HCT116 (cell line): ENCODE measurements around the gene SLC6A19. TPM values are rescaled to one million over a fixed set of nuclear protein-coding genes. Genes with fewer than 3 reads are reported as not detected.

Experiments
- ATAC-seq: fragments of 200-7000 bp; cut with Tn5 transposase; 2 replicates; pipeline ENCODE4 v1.9.1; 2020; ENCODE audit warnings: mild to moderate bottlenecking, moderate library complexity
- BruUV-seq: library from RNA; stranded (reverse); fragments of 400-500 nt; replicated peaks from 2 replicates; lab custom pipeline; 2021; lab: Mats Ljungman, UMichigan
- CTCF ChIA-PET: fragments of 300-600 bp; sonication (Branson Sonifier 250); formaldehyde crosslinking; loops from one replicate; lab custom pipeline; 2021; ENCODE audit warnings: antibody characterized with exemption; lab: Charles Lee
- POLR2A ChIA-PET: fragments of 300-600, 350-600 bp; sonication (Branson Sonifier 250); formaldehyde crosslinking; loops from one replicate; lab custom pipeline; 2021; ENCODE audit warnings: antibody characterized with exemption; lab: Charles Lee
- RAD21 ChIA-PET, 2 experiments: fragments of 300-600 bp; sonication (Branson Sonifier 250); formaldehyde crosslinking; loops; one replicate each; lab custom pipeline; 2023; ENCODE audit warnings: low total read pairs in 2 of 2; ENCODE audit not compliant: uncharacterized antibody in 2 of 2, unreplicated experiment in 2 of 2, low non-redundant PET in 1 of 2; lab: Charles Lee
- DNase-seq: peaks from one replicate; pipeline ENCODE4 v3.0.0-alpha.2; 2010; ENCODE audit warnings: low read depth, low spot score
- H2AFZ ChIP-seq: fragments of 200-600 bp; shearing (Covaris generic), sonication (generic); 2 replicates; pipeline ENCODE4 v1.6.1; 2017; ENCODE audit warnings: low read depth, mixed run types, mixed read lengths, antibody characterized with exemption, low read length; ENCODE audit not compliant: poor library complexity, severe bottlenecking
- H3K27ac ChIP-seq: 2 replicates; pipeline ENCODE4 v1.5.1; 2012; ENCODE audit warnings: low read depth, low read length
- H3K27me3 ChIP-seq: fragments of 200-600 bp; sonication (generic); 2 replicates; pipeline ENCODE4 v1.6.1; 2016; ENCODE audit warnings: mixed run types, low read length, mixed read lengths; ENCODE audit not compliant: insufficient read depth
- H3K36me3 ChIP-seq, 2 experiments: fragments of 200-500 bp in 1 of 2; fragments of 200-600 bp in 1 of 2; sonication (Bioruptor generic) in 1 of 2; sonication (generic) in 1 of 2; 2 replicates each; pipeline versions ENCODE4 v1.5.1 to v1.6.1; 2014 to 2016; ENCODE audit warnings: low read length in 2 of 2, inconsistent platforms in 1 of 2, mixed read lengths in 1 of 2, mixed run types in 1 of 2; ENCODE audit not compliant: insufficient read depth in 2 of 2, control insufficient read depth in 1 of 2
- H3K4me1 ChIP-seq, 2 experiments: fragments of 200-600 bp in 1 of 2; sonication (generic) in 1 of 2; 2 replicates each; pipeline versions ENCODE4 v1.5.1 to v1.6.1; 2012 to 2017; ENCODE audit warnings: low read length in 2 of 2, inconsistent platforms in 1 of 2, mild to moderate bottlenecking in 1 of 2, mixed read lengths in 1 of 2, mixed run types in 1 of 2, moderate library complexity in 1 of 2; ENCODE audit not compliant: insufficient read depth in 2 of 2, control insufficient read depth in 1 of 2
- H3K4me2 ChIP-seq: fragments of 200-600 bp; sonication (generic); 2 replicates; pipeline ENCODE4 v1.6.1; 2017; ENCODE audit warnings: mixed run types, low read length, mixed read lengths
- H3K4me3 ChIP-seq, 2 experiments: fragments of 200-600 bp in 1 of 2; sonication (generic) in 1 of 2; replicated peaks in 1 of 2; 2 replicates each; pipeline ENCODE4 v1.5.1; 2011 to 2016; ENCODE audit warnings: low read length in 2 of 2, control low read depth in 1 of 2, low read depth in 1 of 2, mild to moderate bottlenecking in 1 of 2, mixed read lengths in 1 of 2, mixed run types in 1 of 2
- H3K79me2 ChIP-seq: fragments of 200-600 bp; sonication (generic); 2 replicates; pipeline ENCODE4 v1.6.1; 2017; ENCODE audit warnings: mild to moderate bottlenecking, mixed run types, low read length, moderate library complexity, mixed read lengths; ENCODE audit not compliant: insufficient read depth
- H3K9ac ChIP-seq: fragments of 200-600 bp; sonication (generic); 2 replicates; pipeline ENCODE4 v1.6.1; 2016; ENCODE audit warnings: low read length, mixed read lengths
- H3K9me2 ChIP-seq: fragments of 200-600 bp; sonication (generic), shearing (Covaris generic); 2 replicates; pipeline ENCODE4 v1.6.1; 2017; ENCODE audit warnings: mixed run types, mild to moderate bottlenecking, moderate library complexity; ENCODE audit not compliant: insufficient read depth
- H3K9me3 ChIP-seq, 2 experiments: fragments of 200-500 bp in 1 of 2; fragments of 200-600 bp in 1 of 2; sonication (Bioruptor generic) in 1 of 2; sonication (generic) in 1 of 2; 2 replicates each; pipeline ENCODE4 v1.6.1; 2014 to 2017; ENCODE audit warnings: low read length in 2 of 2, mixed read lengths in 2 of 2, inconsistent platforms in 1 of 2, low read depth in 1 of 2, mild to moderate bottlenecking in 1 of 2, mixed run types in 1 of 2, moderate library complexity in 1 of 2; ENCODE audit not compliant: control insufficient read depth in 1 of 2, insufficient read depth in 1 of 2
- H4K20me1 ChIP-seq: fragments of 200-600 bp; sonication (generic), shearing (Covaris generic); 2 replicates; pipeline ENCODE4 v1.6.1; 2017; ENCODE audit warnings: mixed run types, mild to moderate bottlenecking, moderate library complexity; ENCODE audit not compliant: insufficient read depth
- CBX3 ChIP-seq: IDR thresholded peaks from 2 replicates; pipeline ENCODE4 v1.6.1; 2012; ENCODE audit warnings: low read depth
- CEBPB ChIP-seq: IDR thresholded peaks from 2 replicates; pipeline ENCODE4 v1.6.1; 2012; ENCODE audit warnings: low read depth
- EGR1 ChIP-seq: IDR thresholded peaks from 2 replicates; pipeline ENCODE4 v1.6.1; 2012; ENCODE audit warnings: low read depth
- ELF1 ChIP-seq: IDR thresholded peaks from 2 replicates; pipeline ENCODE4 v1.6.1; 2012; ENCODE audit warnings: low read depth, borderline replicate concordance
- EZH2 ChIP-seq: fragments of 200-600 bp; sonication (generic); IDR thresholded peaks from 2 replicates; pipeline ENCODE4 v1.6.1; 2017; ENCODE audit warnings: antibody characterized with exemption, mixed run types
- EZH2phosphoT487 ChIP-seq: fragments of 200-600 bp; IDR thresholded peaks from 2 replicates; pipeline ENCODE4 v1.6.1; 2018; ENCODE audit warnings: antibody characterized with exemption, borderline replicate concordance
- FOSL1 ChIP-seq: IDR thresholded peaks from 2 replicates; pipeline ENCODE4 v1.6.1; 2012; ENCODE audit warnings: low read depth
- JUND ChIP-seq: IDR thresholded peaks from 2 replicates; pipeline ENCODE4 v1.6.1; 2012
- MAX ChIP-seq: IDR thresholded peaks from 2 replicates; pipeline ENCODE4 v1.6.1; 2012
- POLR2A ChIP-seq: IDR thresholded peaks from 2 replicates; pipeline ENCODE4 v1.7.0; 2011; ENCODE audit warnings: borderline replicate concordance; ENCODE audit not compliant: insufficient read depth, insufficient read length; ENCODE audit errors: extremely low read depth
- POLR2AphosphoS5 ChIP-seq: IDR thresholded peaks from 2 replicates; pipeline ENCODE4 v1.6.1; 2011; ENCODE audit warnings: mild to moderate bottlenecking, low read depth, low read length, moderate library complexity
- RAD21 ChIP-seq: IDR thresholded peaks from 2 replicates; pipeline ENCODE4 v1.6.1; 2012; ENCODE audit warnings: low read depth, mild to moderate bottlenecking
- SIN3A ChIP-seq: IDR thresholded peaks from 2 replicates; pipeline ENCODE4 v1.6.1; 2012; ENCODE audit warnings: low read depth
- SRF ChIP-seq: IDR thresholded peaks from 2 replicates; pipeline ENCODE4 v1.6.1; 2012; ENCODE audit warnings: low read depth
- TCF7L2 ChIP-seq: IDR thresholded peaks from 2 replicates; pipeline ENCODE4 v1.7.0; 2011; ENCODE audit warnings: borderline replicate concordance, inconsistent platforms; ENCODE audit not compliant: insufficient read depth, insufficient read length; ENCODE audit errors: extremely low read depth
- ZBTB33 ChIP-seq: IDR thresholded peaks from 2 replicates; pipeline ENCODE4 v1.6.1; 2011; ENCODE audit warnings: mild to moderate bottlenecking, low read length, moderate library complexity; ENCODE audit not compliant: insufficient replicate concordance; ENCODE audit errors: extremely low read depth
- ZFX ChIP-seq: fragments of 450-650 bp; IDR thresholded peaks from 2 replicates; pipeline ENCODE4 v1.6.1; 2017
- ZNF274 ChIP-seq: fragments of 200-500 bp; sonication (Bioruptor generic); IDR thresholded peaks from 2 replicates; pipeline ENCODE4 v1.6.1; 2014; ENCODE audit warnings: mild to moderate bottlenecking, low read depth, low read length, inconsistent platforms
- intact Hi-C: fragments of 100-400 bp; cut with micrococcal nuclease; formaldehyde crosslinking; loops from 2 replicates; pipeline ENCODE4 v1.10.0; 2022
- total RNA-seq: library from RNA; stranded (reverse); gene quantifications from one replicate; pipeline ENCODE4 v1.2.1, GENCODE V29; 2021; ENCODE audit not compliant: unreplicated experiment
- TF ChIP-seq, protein P1 (sequence below): IDR thresholded peaks from 2 replicates; pipeline ENCODE4 v1.6.1; 2012
- TF ChIP-seq, protein P2 (sequence below), 3 experiments: fragments of 200-600 bp in 1 of 3; sonication (generic) in 1 of 3; IDR thresholded peaks in 2 of 3; conservative IDR thresholded peaks in 1 of 3; 2 replicates each; pipeline ENCODE4 v1.5.1; 2012 to 2017; ENCODE audit warnings: low read depth in 2 of 3, low read length in 2 of 3, antibody characterized with exemption in 1 of 3, borderline replicate concordance in 1 of 3, control low read depth in 1 of 3, mild to moderate bottlenecking in 1 of 3, mixed read lengths in 1 of 3, mixed run types in 1 of 3, moderate library complexity in 1 of 3; ENCODE audit not compliant: insufficient read depth in 1 of 3

Gene SLC6A19
- total RNA-seq, 1 experiment from 2014 or later: not detected

DNA sequence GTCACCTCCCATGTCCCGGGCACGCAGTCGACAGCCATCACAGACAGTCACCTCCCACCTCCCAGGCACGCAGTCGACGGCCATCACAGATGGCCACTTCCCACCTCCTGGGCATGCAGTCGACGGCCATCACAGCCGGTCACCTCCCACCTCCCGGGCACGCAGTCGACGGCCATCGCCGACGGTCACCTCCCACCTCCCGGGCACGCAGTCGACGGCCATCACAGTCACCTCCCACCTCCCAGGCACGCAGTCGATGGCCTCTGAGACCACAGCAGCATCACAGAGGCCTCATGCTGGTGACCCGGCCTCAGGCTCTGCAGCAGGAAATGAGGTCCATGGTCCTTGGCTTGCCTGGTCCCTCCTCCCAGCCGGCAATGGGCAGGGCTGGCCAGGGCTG, 5.5 kb upstream of the SLC6A19 start:
- H3K4me2 ChIP-seq: no peak overlapping the region
- H3K9me2 ChIP-seq: no peaks in the 10 kb centered on the region
- H3K27ac ChIP-seq: no peak overlapping the region
- ChIA-PET RAD21 (no interaction called here), POLR2A (no interaction called here), CTCF (no interaction called here)
- intact Hi-C loops: no loop called here
- TF ChIP-seq JUND: no peak
- no peak for TF ChIP-seq EZH2
- TF ChIP-seq CBX3: no peak
- no peak for TF ChIP-seq EGR1
- no peak for TF ChIP-seq EZH2phosphoT487
- TF ChIP-seq POLR2AphosphoS5: no peak
- no peak for TF ChIP-seq ZFX
- no peak for TF ChIP-seq ZNF274
- TF ChIP-seq SRF: no peak
- TF ChIP-seq FOSL1: no peak
- no peak for TF ChIP-seq CEBPB
- no peak for TF ChIP-seq MAX
- TF ChIP-seq, protein P1, sequence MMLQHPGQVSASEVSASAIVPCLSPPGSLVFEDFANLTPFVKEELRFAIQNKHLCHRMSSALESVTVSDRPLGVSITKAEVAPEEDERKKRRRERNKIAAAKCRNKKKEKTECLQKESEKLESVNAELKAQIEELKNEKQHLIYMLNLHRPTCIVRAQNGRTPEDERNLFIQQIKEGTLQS: no peak
- no peak for TF ChIP-seq SIN3A
- TF ChIP-seq, protein P2, sequence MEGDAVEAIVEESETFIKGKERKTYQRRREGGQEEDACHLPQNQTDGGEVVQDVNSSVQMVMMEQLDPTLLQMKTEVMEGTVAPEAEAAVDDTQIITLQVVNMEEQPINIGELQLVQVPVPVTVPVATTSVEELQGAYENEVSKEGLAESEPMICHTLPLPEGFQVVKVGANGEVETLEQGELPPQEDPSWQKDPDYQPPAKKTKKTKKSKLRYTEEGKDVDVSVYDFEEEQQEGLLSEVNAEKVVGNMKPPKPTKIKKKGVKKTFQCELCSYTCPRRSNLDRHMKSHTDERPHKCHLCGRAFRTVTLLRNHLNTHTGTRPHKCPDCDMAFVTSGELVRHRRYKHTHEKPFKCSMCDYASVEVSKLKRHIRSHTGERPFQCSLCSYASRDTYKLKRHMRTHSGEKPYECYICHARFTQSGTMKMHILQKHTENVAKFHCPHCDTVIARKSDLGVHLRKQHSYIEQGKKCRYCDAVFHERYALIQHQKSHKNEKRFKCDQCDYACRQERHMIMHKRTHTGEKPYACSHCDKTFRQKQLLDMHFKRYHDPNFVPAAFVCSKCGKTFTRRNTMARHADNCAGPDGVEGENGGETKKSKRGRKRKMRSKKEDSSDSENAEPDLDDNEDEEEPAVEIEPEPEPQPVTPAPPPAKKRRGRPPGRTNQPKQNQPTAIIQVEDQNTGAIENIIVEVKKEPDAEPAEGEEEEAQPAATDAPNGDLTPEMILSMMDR (IDR thresholded peaks at IDR 0.05 in 2 of 3, conservative IDR thresholded peaks at IDR 0.05 in 1 of 3; ENCODE audit: borderline replicate concordance in 1 of 3, insufficient read depth in 1 of 3, low read depth in 2 of 3, low read length in 2 of 3): no peak
- TF ChIP-seq ZBTB33: no peak
- no peak for TF ChIP-seq RAD21
- no peak for TF ChIP-seq ELF1
- TF ChIP-seq POLR2A: no peak
- no peak for TF ChIP-seq TCF7L2
- no peaks in the 10 kb centered on the region for H4K20me1 ChIP-seq
- DNase-seq (no peak), ATAC-seq (no peak)
- BruUV-seq: no TSS peak
- no peaks in the 10 kb centered on the region for H3K9me3 ChIP-seq
- no peaks in the 10 kb centered on the region for H3K79me2 ChIP-seq
- H3K9ac ChIP-seq: no peak overlapping the region
- no peaks in the 10 kb centered on the region for H3K36me3 ChIP-seq
- no peak overlapping the region for H3K4me3 ChIP-seq
- H3K27me3 ChIP-seq: peaks cover 11% of the 10 kb centered on the region; the same call in 1 of the 2 replicates
- no peaks in the 10 kb centered on the region for H3K4me1 ChIP-seq
- no peak overlapping the region for H2AFZ ChIP-seq
